Tibial nerve (tissue), 4 donors: Measurements from ENCODE around the gene ADGRE1. TPM values are rescaled to one million over a fixed set of nuclear protein-coding genes. Genes with fewer than 3 reads are reported as not detected.

Experiments
- DNase-seq, 2 donors: peaks; one replicate each; pipeline ENCODE4 v3.0.0-alpha.2; 2019; ENCODE audit warnings: low spot score in 2 of 2
- H3K27ac ChIP-seq, 4 donors: fragments of 200-600 bp; sonication (generic) in 3 of 4; one replicate each; pipeline ENCODE4 v1.5.1; 2017 to 2019; ENCODE audit warnings: mild to moderate bottlenecking in 1 of 4
- H3K27me3 ChIP-seq, 2 donors: fragments of 200-600 bp; sonication (generic) in 1 of 2; one replicate each; pipeline versions ENCODE4 v1.5.1 to v1.6.0; 2017 to 2019
- H3K36me3 ChIP-seq, 3 donors: fragments of 200-600 bp; sonication (generic); one replicate each; pipeline ENCODE4 v1.5.1; 2018 to 2019
- H3K4me1 ChIP-seq, 4 donors: fragments of 200-600 bp; sonication (generic) in 3 of 4; one replicate each; pipeline ENCODE4 v1.5.1; 2017 to 2019
- H3K4me3 ChIP-seq, 4 donors: fragments of 200-600 bp; sonication (generic) in 3 of 4; one replicate each; pipeline ENCODE4 v1.5.1; 2017 to 2019; ENCODE audit warnings: mild to moderate bottlenecking in 1 of 4, moderate library complexity in 1 of 4
- H3K9me3 ChIP-seq, 4 donors: fragments of 200-600 bp; sonication (generic) in 3 of 4; one replicate each; pipeline ENCODE4 v1.5.1; 2017 to 2019
- CTCF ChIP-seq, 5 experiments: fragments of 200-600 bp in 3 of 5; fragments of 450-650 bp in 2 of 5; sonication (generic) in 3 of 5; IDR thresholded peaks; one replicate each; pipeline ENCODE4 v1.5.1; 2016 to 2019; ENCODE audit warnings: antibody characterized with exemption in 5 of 5, mild to moderate bottlenecking in 3 of 5, moderate library complexity in 2 of 5
- EP300 ChIP-seq, 2 donors: sonication (generic); formaldehyde crosslinking; IDR thresholded peaks; one replicate each; pipeline ENCODE4 v1.6.1; 2017; ENCODE audit warnings: antibody characterized with exemption in 2 of 2, mild to moderate bottlenecking in 1 of 2
- POLR2A ChIP-seq, 2 donors: fragments of 450-650 bp; IDR thresholded peaks; one replicate each; pipeline ENCODE4 v1.6.1; 2017; ENCODE audit warnings: antibody characterized with exemption in 2 of 2, mild to moderate bottlenecking in 2 of 2, moderate library complexity in 2 of 2
- WGBS, 2 donors: methylation state at CpG; one replicate each; pipeline ENCODE4 v1.1.5; 2018; 5-methylcytosine and 5-hydroxymethylcytosine counted together
- total RNA-seq, 4 donors: library from RNA; depleted of rRNA; stranded (reverse); fragments of >200 nt; gene quantifications; one replicate each; pipeline ENCODE4 v1.1.0, GENCODE V29; 2016

ADGRE1 gene
- total RNA-seq, 4 donors from 2014 or later, result 0.20 to 1.7 (median 0.21) TPM; not detected in 1

- DNase-seq, result no peak
- TF ChIP-seq POLR2A (IDR thresholded peaks at IDR 0.05) (no peak), EP300 (IDR thresholded peaks at IDR 0.05) (no peak), CTCF (IDR thresholded peaks at IDR 0.05) (no peak)
- H3K9me3 ChIP-seq, result no peaks in the 10 kb centered on the region
- H3K4me3 ChIP-seq, result no peak overlapping the region
- WGBS, 2 donors, result 69 to 71% methylated on average over 6 of the region's 6 CpGs
- no peaks in the 10 kb centered on the region for H3K4me1 ChIP-seq
- no peaks in the 10 kb centered on the region for H3K27me3 ChIP-seq
- no peaks in the 10 kb centered on the region for H3K36me3 ChIP-seq
- no peak overlapping the region for H3K27ac ChIP-seq
These were observed 76.0 kb downstream of the ADGRE1 start for GRCh38 chr19:6963244-6963852.

GRCh38 chr19:6963937-6964336 lies 76.6 kb downstream of the ADGRE1 start:
- no peaks in the 10 kb centered on the region for H3K4me1 ChIP-seq
- TF ChIP-seq CTCF (IDR thresholded peaks at IDR 0.05), result peak in 2 of 5 experiments; percentile 11 to 33
- no peak for TF ChIP-seq EP300 (IDR thresholded peaks at IDR 0.05)
- no peak for TF ChIP-seq POLR2A (IDR thresholded peaks at IDR 0.05)
- H3K27me3 ChIP-seq, result no peaks in the 10 kb centered on the region
- H3K9me3 ChIP-seq, result no peaks in the 10 kb centered on the region
- no peak overlapping the region for H3K27ac ChIP-seq
- H3K36me3 ChIP-seq, result no peaks in the 10 kb centered on the region
- DNase-seq, result no peak
- H3K4me3 ChIP-seq, result no peak overlapping the region
- WGBS, 2 donors, result 55 to 58% methylated on average over 4 of the region's 4 CpGs

- Histone ChIP-seq H3K4me3 (no peak overlapping the region), H3K4me1 (no peaks in the 10 kb centered on the region), H3K36me3 (no peaks in the 10 kb centered on the region), H3K9me3 (peaks cover 0 to 8% (median 0%) of the 10 kb centered on the region in 4 donors), H3K27ac (no peak overlapping the region), H3K27me3 (no peaks in the 10 kb centered on the region)
- DNase-seq, result no peak
- TF ChIP-seq CTCF (IDR thresholded peaks at IDR 0.05), result no peak
- no peak for TF ChIP-seq EP300 (IDR thresholded peaks at IDR 0.05)
- TF ChIP-seq POLR2A (IDR thresholded peaks at IDR 0.05), result no peak
- WGBS, 2 donors, result 67 to 73% methylated on average over 4 of the region's 4 CpGs
These were observed 80.6 kb downstream of the ADGRE1 start for GRCh38 chr19:6967967-6968366.

GRCh38 chr19:6969490-6969889 lies 82.1 kb downstream of the ADGRE1 start:
- Histone ChIP-seq H3K27ac (no peak overlapping the region), H3K4me3 (no peak overlapping the region), H3K4me1 (no peaks in the 10 kb centered on the region), H3K9me3 (peaks cover 0 to 8% (median 0%) of the 10 kb centered on the region in 4 donors), H3K27me3 (no peaks in the 10 kb centered on the region), H3K36me3 (no peaks in the 10 kb centered on the region)
- 63 to 77% methylated on average over 2 of the region's 2 CpGs for WGBS, 2 donors
- no peak for DNase-seq
- no peak for TF ChIP-seq POLR2A (IDR thresholded peaks at IDR 0.05)
- TF ChIP-seq EP300 (IDR thresholded peaks at IDR 0.05), result no peak
- no peak for TF ChIP-seq CTCF (IDR thresholded peaks at IDR 0.05)

- Histone ChIP-seq H3K4me1 (no peaks in the 10 kb centered on the region), H3K27ac (no peak overlapping the region), H3K27me3 (no peaks in the 10 kb centered on the region), H3K36me3 (no peaks in the 10 kb centered on the region), H3K4me3 (no peak overlapping the region), H3K9me3 (peaks cover 0 to 8% (median 0%) of the 10 kb centered on the region in 4 donors)
- TF ChIP-seq CTCF (IDR thresholded peaks at IDR 0.05) (no peak), EP300 (IDR thresholded peaks at IDR 0.05) (no peak), POLR2A (IDR thresholded peaks at IDR 0.05) (no peak)
- no peak for DNase-seq
- 28 to 34% methylated on average over 2 of the region's 2 CpGs for WGBS, 2 donors
These were observed 82.6 kb downstream of the ADGRE1 start for GRCh38 chr19:6970021-6970420.
